ENCODE results near the gene KRTAP19-4.

Gene KRTAP19-4

DNA sequence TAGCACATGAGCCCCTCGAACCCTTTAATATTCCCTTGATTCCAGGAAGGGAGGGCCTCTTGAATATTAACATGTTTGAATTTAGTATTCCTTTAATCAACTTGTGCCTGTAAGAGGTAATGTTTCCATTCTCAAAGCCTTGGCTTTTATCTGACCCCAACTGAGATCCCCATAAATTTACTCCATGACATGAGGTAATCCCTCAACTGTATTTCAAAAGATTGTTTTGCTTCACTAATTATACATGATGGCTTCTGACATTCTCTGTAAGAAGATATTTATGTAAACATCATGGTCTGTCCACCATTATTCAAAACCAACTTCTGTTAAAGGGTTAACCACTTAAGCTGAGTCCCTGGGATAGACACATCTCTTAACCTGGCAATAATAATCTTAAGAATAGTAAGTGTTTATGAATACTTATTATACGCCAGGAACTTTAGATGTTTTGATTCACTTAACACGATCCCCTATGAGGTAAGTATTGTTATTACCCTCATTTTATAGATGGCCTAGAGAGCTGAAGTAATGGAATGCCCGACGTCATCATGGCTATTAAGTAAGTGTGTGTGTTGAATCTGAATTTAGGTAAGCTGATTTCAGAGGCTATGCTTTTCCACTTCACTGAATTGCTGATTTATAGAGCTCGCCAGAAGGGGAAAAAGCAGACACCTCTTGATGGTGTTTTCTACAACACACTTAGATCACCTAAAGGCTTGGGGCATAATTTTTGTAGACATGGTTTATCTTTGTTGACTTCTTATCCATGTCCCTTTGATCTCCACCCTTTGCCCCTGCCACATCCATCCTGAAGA lies 27.9 kb downstream of the KRTAP19-4 start:
- H3K9me3 ChIP-seq (ENCODE audit: control insufficient read depth, insufficient read depth, low read length) = no peaks in the 10 kb centered on the region
- no peaks in the 10 kb centered on the region for H3F3A ChIP-seq (ENCODE audit: control insufficient read depth, insufficient read depth)
- TF ChIP-seq, protein P1, sequence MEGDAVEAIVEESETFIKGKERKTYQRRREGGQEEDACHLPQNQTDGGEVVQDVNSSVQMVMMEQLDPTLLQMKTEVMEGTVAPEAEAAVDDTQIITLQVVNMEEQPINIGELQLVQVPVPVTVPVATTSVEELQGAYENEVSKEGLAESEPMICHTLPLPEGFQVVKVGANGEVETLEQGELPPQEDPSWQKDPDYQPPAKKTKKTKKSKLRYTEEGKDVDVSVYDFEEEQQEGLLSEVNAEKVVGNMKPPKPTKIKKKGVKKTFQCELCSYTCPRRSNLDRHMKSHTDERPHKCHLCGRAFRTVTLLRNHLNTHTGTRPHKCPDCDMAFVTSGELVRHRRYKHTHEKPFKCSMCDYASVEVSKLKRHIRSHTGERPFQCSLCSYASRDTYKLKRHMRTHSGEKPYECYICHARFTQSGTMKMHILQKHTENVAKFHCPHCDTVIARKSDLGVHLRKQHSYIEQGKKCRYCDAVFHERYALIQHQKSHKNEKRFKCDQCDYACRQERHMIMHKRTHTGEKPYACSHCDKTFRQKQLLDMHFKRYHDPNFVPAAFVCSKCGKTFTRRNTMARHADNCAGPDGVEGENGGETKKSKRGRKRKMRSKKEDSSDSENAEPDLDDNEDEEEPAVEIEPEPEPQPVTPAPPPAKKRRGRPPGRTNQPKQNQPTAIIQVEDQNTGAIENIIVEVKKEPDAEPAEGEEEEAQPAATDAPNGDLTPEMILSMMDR (IDR thresholded peaks at IDR 0.05; ENCODE audit: low read depth, low read length, poor library complexity, severe bottlenecking) = no peak
- no peak for TF ChIP-seq EZH2phosphoT487 (IDR thresholded peaks at IDR 0.05; ENCODE audit: borderline replicate concordance, low read length)

DNA sequence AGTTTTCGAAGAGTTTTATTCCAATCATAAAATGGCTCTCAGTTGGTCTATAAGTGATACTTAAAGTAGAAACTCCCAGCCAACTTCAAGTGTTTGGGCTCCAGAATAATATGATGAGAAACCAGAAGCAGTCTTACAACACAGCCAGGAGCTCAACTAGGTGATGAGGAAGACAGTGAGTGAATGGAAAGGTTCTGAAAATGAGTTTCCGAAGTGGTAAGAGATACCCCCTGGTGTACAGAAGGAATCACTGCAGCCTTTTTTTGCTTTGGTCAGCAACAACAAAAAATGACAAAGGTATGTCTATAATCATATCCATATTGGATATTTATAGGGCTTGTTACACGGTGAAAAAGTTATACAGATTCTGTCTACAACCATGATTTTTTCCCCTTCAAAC lies 33.3 kb downstream of the KRTAP19-4 start:
- no peaks in the 10 kb centered on the region for H3K9me2 ChIP-seq (replicated peaks; ENCODE audit: control insufficient read depth, low read length)
- no peaks in the 10 kb centered on the region for H3F3A ChIP-seq (ENCODE audit: control insufficient read depth, insufficient read depth)
- H3K27me3 ChIP-seq (ENCODE audit: control insufficient read depth, low read length) = no peaks in the 10 kb centered on the region
- H3K9me3 ChIP-seq (ENCODE audit: control insufficient read depth, insufficient read depth, low read length) = no peaks in the 10 kb centered on the region
- H3K4me2 ChIP-seq (ENCODE audit: low read length) = no peak overlapping the region
- H3K4me1 ChIP-seq (ENCODE audit: control insufficient read depth, low read length) = no peaks in the 10 kb centered on the region
- TF ChIP-seq EZH2phosphoT487 (IDR thresholded peaks at IDR 0.05; ENCODE audit: borderline replicate concordance, low read length) = no peak
- TF ChIP-seq, protein P1 (IDR thresholded peaks at IDR 0.05; ENCODE audit: low read depth, low read length, poor library complexity, severe bottlenecking) = peak; percentile 36
- H3K4me3 ChIP-seq (ENCODE audit: low read length) = no peak overlapping the region
- H3K27ac ChIP-seq (ENCODE audit: low read depth, low read length) = no peak overlapping the region
- H4K20me1 ChIP-seq (ENCODE audit: control insufficient read depth, insufficient read depth, low read depth, low read length) = no peaks in the 10 kb centered on the region
- no peaks in the 10 kb centered on the region for H3K36me3 ChIP-seq (ENCODE audit: control insufficient read depth, low read length)
- H3K79me2 ChIP-seq (ENCODE audit: control insufficient read depth, low read length) = no peaks in the 10 kb centered on the region

More for the DNA sequence above, 27.9 kb downstream of the KRTAP19-4 start:
- Histone ChIP-seq H3K9me2 (replicated peaks; ENCODE audit: control insufficient read depth, low read length) (no peaks in the 10 kb centered on the region), H3K36me3 (ENCODE audit: control insufficient read depth, low read length) (no peaks in the 10 kb centered on the region), H3K27me3 (ENCODE audit: control insufficient read depth, low read length) (no peaks in the 10 kb centered on the region), H3K4me1 (ENCODE audit: control insufficient read depth, low read length) (no peaks in the 10 kb centered on the region), H3K27ac (ENCODE audit: low read depth, low read length) (no peak overlapping the region), H3K4me3 (ENCODE audit: low read length) (no peak overlapping the region), H3K79me2 (ENCODE audit: control insufficient read depth, low read length) (no peaks in the 10 kb centered on the region), H4K20me1 (ENCODE audit: control insufficient read depth, insufficient read depth, low read depth, low read length) (no peaks in the 10 kb centered on the region), H3K4me2 (ENCODE audit: low read length) (no peak overlapping the region)

DNA sequence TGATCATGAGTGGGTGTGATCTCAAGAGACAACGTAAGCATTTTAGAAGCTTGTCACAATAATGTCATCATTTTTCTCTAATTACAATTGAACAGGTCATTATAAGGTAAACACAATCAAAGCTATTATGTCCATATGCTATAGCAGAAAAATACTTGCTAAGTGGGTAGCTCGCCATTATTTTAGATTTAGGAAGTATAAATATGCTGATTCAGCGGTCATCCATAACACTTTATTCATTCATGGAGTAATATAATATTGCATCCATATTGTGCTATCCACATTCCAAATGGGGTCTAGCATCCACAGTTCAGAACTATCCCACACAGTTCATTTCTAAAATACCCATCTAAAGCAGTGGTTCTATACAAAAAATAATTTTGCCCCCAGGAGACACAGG lies 48.5 kb downstream of the KRTAP19-4 start:
- no peak overlapping the region for H3K4me2 ChIP-seq (ENCODE audit: low read length)

More for the DNA sequence above, 48.5 kb downstream of the KRTAP19-4 start:
- H3K27ac ChIP-seq (ENCODE audit: low read depth, low read length) = no peak overlapping the region
- no peaks in the 10 kb centered on the region for H3K36me3 ChIP-seq (ENCODE audit: control insufficient read depth, low read length)
- H3K27me3 ChIP-seq (ENCODE audit: control insufficient read depth, low read length) = no peaks in the 10 kb centered on the region
- no peak for TF ChIP-seq EZH2phosphoT487 (IDR thresholded peaks at IDR 0.05; ENCODE audit: borderline replicate concordance, low read length)
- TF ChIP-seq, protein P1 (IDR thresholded peaks at IDR 0.05; ENCODE audit: low read depth, low read length, poor library complexity, severe bottlenecking) = no peak
- H4K20me1 ChIP-seq (ENCODE audit: control insufficient read depth, insufficient read depth, low read depth, low read length) = no peaks in the 10 kb centered on the region
- no peaks in the 10 kb centered on the region for H3K9me2 ChIP-seq (replicated peaks; ENCODE audit: control insufficient read depth, low read length)
- no peaks in the 10 kb centered on the region for H3K9me3 ChIP-seq (ENCODE audit: control insufficient read depth, insufficient read depth, low read length)
- no peaks in the 10 kb centered on the region for H3K79me2 ChIP-seq (ENCODE audit: control insufficient read depth, low read length)
- no peak overlapping the region for H3K4me3 ChIP-seq (ENCODE audit: low read length)
- no peaks in the 10 kb centered on the region for H3K4me1 ChIP-seq (ENCODE audit: control insufficient read depth, low read length)
- no peaks in the 10 kb centered on the region for H3F3A ChIP-seq (ENCODE audit: control insufficient read depth, insufficient read depth)
